Endothelial cell of umbilical vein (primary cell): ENCODE results near the gene OGG1.

Source experiments
- CTCF ChIP-seq, 2 donors: IDR thresholded peaks; 1 replicate in 1 of 2; 2 replicates in 1 of 2; pipeline ENCODE4 v1.5.1; 2011; ENCODE audit warnings: low read length in 2 of 2, mild to moderate bottlenecking in 2 of 2, moderate library complexity in 2 of 2, control low read depth in 1 of 2, inconsistent platforms in 1 of 2, low read depth in 1 of 2; ENCODE audit not compliant: insufficient read depth in 1 of 2; ENCODE audit errors: extremely low read depth in 1 of 2
- POLR2A ChIP-seq: IDR thresholded peaks from 2 replicates; pipeline ENCODE4 v1.6.1; 2012; ENCODE audit warnings: low read depth, mild to moderate bottlenecking, control low read depth, low read length

GRCh38 chr3:9718118-9718517 lies 31.6 kb upstream of the OGG1 start:
- no peak for TF ChIP-seq CTCF (IDR thresholded peaks at IDR 0.05; ENCODE audit: extremely low read depth in 1 of 2, insufficient read depth in 1 of 2, low read depth in 1 of 2, low read length in 2 of 2)
- no peak for TF ChIP-seq POLR2A
